Stimulated activated CD8-positive, alpha-beta memory T cell treated with anti-CD3 and anti-CD28 coated beads, Interleukin-4, amount 100 ng/mL, for 4 hours (primary cell): ENCODE measurements around the gene ALG14.
"Not testable (repeated sequence)": the region's sequence is repeated elsewhere in the genome, so short reads cannot be mapped to it uniquely, and the experiment has no call there.

Source experiments
- DNase-seq, 2 donors: peaks; one replicate each; pipeline ENCODE4 v3.0.0-alpha.2; 2020; ENCODE audit warnings: low read depth in 2 of 2, low spot score in 1 of 2

The ALG14 gene

DNA sequence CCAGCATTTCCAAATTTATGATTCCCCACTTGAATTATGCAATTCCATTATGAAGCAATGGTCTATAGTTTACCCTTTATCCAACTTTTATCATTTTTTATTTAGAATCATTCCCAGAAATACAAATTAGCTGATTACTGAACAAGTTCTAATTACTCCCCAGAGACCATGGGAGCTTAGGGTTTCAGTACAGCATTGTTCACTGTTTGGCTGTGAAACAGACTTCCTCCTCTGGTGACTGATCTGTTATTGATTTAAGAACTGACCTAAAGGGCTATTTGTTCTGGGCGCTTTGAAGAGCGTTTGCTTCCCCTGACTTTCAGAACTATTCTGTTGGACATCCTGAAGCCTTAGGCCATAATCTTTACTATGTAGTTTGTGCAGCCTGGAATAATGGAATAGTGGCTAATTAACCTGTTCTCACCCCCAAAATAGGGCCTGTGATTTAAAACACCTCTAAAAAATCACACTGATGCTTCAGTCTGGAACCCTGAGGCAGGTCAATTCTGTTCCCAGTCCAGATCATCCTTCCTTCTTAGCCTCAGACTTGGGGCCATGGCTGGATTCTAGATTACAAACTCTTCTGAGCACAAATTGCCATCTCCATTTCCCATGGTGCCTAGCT, 58.7 kb downstream of the ALG14 start:
- no peak for DNase-seq

DNA sequence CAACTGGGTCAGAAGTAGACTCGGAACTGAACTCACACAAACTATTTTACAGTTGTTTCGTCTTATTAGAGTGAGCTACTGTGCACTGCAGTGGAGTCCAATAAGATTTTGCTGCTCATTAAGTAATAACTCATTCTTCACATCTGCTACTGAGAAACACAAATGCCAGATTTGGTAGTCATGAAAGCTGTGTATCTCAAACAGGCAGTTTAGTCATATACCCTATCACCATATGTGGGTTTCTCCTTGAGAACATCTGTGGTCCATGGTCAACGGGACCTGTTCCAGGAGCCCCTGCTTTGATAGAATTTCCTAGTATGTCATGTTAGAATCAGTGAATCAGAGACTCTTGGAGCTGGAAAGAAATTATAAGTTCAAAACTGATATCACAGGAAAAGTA, 60.4 kb downstream of the ALG14 start:
- no peak for DNase-seq

DNA sequence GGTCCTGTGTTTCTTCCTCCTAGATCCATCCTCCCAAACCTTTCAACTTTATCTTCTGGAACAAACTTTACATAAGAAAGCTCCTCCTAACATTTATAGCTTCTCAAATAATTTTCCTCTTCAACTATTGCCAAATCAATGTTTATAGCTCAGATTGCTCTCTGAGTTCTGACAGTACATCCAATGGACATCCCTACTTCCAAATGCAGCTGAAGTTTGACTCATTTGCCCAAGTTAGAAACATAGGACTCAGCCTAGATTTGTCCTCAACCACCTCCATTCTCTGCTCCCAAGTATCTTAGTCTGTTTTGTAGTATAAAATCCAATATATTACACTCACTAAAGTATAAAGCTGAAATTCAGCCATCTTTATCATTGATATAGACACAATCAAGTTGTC, 62.6 kb downstream of the ALG14 start:
- DNase-seq: no peak

DNA sequence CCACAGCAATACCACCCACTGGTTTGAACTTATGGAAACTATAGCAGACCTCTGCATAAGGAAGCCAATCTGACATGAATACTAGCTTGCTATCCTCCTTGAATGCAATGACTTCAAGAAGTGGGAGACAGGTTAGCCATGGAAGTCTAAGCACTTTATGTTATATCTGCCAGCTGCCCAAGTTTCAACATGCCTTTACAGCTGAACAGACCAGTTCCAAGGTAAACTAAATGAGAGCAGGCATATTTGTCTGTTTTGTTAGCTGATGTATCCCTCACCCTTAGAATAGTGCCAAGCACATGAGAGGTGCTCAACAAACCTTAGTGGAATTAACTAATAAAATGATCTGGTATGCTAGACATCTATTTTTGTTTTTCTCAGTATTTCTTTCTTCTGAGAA, 65.1 kb downstream of the ALG14 start:
- no peak for DNase-seq

DNA sequence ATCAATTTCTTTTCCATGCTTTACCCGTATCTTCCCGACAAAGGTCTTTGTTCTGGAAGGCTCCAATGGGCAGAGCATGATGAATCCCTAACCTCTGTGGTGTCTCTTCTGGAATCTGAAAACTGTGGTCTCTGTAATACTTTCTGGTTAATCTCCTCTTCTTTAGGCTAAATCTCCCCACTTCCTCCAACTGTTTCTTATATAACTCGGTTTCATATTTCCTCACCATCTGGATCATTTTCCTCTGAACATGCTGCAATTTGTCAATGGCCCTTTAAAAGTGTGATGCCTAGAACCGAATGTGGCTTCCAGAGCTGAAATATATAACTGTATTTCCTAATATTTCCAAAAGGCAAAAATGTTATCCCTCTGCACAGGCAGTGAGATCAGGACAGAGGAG, 66.1 kb downstream of the ALG14 start:
- no peak for DNase-seq

DNA sequence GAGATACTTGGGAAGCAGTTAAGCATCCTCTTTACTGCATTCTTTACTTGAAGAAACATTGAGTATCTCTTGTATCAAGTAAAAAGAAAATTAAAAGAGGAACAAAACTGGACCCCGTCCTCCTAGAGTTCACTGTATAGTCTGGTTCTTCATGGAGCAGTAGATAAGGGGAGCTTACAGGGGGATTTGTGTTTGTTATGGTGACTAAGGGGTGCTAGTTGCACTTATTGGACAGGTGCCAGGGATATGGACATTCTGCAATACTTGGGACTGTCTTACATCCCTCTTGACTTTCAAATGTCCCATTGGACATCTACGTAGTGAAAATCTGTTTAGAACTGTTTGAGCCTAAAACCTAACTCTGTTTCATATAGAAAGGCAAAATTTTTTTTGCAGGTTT, 67.2 kb downstream of the ALG14 start:
- no peak for DNase-seq

DNA sequence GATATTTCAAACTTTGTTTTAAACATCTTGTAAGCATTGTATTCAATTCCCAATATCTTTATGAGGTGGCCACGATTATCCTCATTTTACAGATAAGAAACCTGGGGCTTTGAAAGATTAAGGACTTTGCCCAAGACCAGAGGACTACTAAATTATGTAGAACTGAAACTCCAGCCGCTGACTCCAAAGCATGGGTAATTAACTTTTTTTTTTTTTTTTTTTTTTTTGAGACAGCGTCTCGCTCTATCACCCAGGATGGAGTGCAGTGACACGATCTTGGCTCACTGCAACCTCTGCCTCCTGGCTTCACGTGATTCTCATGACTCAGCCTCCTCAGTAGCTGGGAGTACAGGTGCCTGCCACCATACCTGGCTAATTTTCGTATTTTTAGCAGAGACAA, 68.7 kb downstream of the ALG14 start:
- DNase-seq: no peak

DNA sequence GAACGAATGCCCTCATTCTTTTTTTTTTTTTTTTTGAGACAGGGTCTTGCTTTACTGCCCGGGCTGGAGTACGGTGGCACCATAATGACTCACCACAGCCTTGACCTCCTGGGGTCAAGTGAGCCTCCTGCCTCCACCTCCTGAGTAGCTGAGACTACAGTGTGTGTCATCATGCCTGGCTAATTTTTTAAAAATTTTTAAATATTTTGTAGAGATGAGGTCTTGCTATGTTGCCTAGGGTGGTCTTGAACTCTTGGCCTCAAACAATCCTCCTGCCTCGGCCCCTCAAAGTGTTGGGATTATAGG, 69.4 kb downstream of the ALG14 start:
- DNase-seq: no peak

DNA sequence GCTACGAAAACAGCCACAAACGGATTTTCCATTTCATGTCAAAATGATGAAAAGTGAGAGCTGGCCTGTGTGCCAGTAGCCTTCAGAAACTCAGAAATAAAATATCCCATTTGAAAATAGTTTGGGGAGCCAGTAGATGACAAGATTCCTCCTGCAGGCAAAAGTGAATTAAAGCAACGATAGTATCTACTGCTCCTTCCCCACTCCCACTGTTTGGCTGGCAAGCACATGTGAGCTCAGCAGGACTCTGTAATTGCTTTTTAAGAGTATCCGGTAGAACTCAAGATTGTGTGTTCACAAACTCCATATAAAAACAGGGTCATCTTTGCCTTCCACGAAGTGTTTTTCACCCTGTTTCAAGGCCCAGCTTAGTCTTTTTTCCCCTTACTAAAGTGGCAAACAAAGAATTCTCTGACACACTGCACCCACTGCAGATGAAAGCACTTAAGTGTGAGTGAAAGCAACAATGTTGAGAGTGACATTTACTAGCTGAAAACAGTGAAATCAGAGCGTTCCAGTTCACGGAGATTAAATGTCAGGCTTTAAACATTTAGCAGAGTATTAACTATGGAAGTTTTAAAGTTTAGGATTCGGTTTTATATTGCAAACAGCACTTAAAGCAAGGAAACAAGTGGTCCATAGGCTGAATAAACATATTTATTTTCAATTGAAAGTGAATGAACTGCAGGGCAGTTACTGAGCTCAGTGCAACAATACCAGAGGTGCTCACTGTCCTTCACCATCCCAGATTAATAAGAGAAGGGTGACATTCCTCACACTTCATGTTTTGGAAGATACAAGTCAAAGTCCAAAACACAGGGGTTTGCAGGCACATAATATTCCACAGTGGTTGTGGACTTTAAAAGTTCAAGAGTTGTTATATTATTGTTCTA, 70.0 kb downstream of the ALG14 start:
- no peak for DNase-seq

DNA sequence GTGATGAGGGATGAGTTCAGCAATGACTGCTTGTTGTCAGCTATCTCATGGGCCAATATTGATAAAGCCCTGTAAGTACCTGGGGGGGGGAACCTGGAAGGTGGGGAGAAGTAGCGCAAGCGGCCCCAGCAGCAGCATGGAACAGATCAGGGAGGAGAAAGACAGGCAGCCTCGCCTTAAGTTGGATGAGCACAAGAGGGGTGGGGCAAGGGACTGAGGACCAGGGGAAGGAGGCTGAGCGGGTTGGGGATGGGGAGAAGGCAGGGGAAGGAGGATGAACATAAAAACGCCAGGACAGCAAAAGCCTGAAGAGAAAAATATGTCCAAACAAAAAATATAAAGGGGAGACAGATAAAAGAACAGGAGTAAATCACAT, 70.6 kb downstream of the ALG14 start:
- no peak for DNase-seq

DNA sequence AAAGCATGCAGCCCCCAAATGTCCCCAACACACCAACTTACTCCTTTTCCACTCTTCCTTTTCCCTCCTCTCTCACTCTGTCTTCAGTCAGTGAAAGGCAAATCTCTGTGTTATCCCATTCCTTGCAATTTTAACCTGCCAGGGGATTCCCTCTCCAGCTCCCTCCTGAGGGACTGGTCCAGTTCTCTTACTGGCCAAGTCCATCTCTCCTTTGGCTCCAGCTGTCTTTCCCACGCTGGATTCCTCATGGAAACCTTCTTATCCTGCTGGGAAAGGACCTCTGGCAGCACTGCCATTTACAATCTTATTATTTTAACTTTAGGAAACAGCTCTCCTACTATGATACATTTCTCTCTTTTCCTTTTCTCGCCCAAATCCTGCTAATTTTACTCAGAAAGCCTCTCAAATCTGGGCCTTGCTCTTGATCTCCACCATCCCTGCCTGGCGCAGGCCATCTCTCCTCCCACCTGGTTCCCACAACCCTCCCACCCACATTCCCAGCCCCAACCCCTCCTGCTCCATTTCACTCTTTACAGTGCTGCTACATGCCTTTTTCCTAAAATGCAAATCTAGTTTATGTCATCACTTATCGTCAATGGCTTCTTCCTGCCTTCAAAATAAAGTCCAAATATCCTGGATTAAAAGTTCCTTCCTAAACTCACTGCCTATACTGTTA, 73.2 kb downstream of the ALG14 start:
- DNase-seq: no peak

DNA sequence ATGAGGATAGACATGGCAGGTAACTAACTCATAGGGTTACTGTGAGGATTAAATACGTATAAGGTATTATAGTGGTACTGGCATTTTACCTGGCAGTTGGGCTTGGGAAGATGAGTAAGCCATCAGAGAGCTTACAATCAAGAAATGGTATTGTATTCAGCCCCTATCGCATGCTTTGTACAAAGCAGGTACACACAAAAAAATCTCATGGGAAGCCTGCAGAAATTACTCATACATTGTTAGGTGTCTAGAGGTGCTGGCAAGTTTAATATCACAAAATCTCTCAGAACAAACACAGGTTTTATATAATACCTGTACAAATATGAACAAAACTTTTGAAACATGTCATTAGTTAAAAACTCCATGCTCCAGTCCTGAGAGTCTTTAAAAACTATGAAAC, 74.0 kb downstream of the ALG14 start:
- DNase-seq: no peak

DNA sequence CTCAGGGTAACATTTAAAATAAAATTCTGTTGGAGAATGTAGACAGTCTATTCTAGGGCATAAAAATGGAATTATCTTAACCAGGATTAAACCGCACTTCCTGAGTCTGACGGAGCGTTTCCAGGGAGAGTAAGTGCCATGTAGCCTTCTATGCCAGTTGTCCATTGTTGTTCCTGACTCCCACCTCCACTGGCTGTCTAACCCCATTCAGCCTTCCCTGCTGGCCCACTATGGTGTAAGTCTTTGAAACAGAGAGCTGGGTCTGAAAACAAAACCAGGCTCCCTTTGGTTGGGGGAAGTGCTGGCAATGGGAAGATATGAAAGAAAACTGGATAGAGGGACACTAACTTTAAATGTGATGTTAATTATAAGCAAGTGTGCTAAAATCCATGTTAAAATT, 74.6 kb downstream of the ALG14 start:
- no peak for DNase-seq

DNA sequence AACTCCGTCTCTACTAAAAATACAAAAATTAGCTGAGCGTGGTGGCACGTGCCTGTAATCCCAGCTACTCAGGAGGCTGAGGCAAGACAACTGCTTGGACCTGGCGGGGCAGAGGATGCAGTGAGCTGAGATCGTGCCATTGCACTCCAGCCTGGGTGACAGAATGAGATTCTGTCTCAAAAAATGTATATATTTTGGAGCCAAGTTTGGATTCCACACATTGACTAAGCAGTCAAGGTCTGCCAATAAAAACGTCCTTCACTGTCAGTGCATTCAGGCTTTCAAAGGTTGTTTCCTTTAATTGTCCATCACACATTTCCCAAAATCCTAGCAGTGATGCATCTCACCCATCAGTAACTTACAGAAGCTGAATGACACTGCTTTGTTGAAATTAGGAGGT, 77.2 kb downstream of the ALG14 start:
- not testable (repeated sequence) for DNase-seq

DNA sequence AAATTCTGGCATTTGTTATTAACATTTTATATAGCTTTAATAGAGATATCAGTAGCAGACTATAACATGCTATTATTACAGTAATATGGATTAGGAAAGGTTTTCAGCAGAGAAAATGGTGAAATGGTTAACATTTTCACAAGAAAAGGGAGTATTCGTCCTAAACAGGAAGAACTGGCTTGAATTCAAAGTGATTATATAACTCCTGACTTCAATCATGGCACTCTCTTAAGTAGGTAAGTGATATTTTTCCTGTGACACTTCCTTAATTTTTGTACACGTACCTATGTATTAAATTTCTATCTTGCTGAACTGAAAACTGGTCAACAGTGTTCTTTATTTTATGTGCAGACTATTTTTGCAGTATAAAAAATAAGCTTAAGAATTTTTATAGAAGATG, 77.9 kb downstream of the ALG14 start:
- no peak for DNase-seq

DNA sequence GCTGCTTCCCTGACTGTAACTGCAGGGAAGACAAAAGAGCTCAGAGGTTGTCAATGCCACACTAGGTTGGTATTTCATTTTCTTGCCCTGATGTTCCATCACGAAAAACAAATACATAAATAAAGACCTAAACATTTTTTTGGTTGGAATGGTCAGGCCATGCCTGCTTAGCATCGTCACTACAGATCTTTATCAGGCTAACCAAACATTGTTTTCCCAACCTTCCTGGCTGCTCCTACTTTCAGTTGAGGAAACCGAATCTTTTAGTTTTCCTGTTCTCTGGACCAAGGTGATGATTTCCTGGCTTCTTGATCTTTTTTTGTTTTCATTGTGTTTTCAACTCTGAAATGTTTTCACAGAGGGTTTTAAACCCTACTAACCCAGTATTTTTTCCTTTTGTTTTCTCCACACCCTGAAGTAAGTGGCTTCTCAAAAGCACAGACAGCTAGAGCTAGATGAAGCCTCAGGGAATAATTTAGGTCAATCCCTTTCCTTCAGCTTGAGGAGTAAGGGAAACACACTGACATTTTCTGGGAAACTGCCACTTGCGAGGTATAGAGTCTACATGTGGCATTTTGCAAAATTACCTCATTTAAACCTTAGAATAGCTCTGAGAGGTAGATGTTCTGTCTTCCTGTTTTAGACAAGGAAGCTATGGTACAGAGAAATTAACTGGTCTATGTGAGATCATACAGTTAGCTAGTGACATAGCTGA, 78.7 kb downstream of the ALG14 start:
- no peak for DNase-seq

DNA sequence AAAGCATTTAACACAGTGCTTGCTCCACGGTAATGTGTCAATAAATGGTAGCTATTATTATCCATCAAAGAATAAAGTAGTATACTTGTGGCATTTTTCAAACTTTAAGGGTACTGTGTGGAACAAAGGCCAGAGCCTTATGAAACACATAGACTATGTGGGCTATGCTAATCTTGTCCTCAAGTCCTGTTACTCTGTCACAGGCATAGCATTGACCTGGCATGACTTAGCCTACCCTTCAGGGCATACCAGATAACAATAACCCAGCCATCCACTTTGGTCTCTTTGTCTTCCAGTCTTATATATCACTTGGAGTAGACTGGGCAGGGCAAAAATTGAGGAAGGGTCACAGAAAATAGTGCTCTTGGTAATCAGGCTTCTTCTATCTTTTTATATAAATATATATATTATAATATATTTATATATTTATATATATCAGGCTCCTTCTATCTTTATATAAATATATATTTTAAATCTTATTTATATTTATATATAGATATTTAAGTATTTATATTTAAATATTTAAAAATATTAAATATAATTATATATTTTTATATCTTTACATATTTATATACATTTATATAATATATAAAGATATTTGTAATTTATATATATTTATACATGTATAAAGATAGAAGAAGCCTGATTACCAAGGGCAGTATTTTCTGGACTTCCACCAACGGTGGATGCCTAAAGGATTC, 79.7 kb downstream of the ALG14 start:
- DNase-seq: no peak

DNA sequence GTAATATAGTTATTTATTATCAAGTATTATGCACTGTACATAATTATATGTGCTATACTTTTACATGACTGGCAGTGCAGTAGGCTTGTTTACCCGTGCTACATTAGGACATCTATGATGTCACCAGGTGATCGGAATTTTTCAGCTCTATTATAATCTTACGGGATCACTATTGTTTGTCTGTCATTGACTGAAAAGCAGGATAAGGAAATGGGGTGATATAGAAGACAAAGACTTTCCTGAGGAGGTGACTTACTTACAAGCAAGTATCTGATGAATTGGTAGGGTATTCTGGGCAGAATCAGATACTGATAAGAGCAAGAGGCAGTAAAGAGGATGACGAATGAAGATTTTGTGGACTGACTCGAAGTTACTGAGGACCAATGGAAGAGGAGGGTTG, 80.6 kb downstream of the ALG14 start:
- DNase-seq: no peak

DNA sequence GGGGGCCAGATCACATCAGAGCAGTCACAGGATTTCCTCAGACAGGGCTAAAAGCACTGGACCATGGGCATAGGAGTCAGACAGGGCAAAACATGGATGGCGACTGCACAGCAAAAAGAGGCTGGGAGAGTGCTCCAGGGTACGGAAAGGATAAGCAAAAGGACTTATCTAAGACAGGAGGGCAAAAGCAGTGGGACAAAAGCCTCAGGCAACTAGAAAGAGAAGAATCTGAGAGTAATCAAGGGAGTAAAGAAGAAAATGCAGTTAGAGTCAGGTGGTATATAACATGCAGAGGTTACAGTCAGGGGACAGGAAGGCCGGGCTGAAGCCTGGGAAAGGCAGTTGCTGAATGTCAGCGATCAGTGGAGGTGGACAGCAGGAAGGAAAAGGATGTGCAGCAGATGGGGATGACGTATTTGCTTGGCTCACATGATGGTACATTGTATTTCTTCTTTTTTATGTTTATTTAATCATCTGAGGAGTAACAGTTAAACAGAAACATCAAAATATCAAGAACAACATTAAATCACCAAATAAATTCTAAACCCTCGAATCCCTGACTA, 82.8 kb downstream of the ALG14 start:
- no peak for DNase-seq

DNA sequence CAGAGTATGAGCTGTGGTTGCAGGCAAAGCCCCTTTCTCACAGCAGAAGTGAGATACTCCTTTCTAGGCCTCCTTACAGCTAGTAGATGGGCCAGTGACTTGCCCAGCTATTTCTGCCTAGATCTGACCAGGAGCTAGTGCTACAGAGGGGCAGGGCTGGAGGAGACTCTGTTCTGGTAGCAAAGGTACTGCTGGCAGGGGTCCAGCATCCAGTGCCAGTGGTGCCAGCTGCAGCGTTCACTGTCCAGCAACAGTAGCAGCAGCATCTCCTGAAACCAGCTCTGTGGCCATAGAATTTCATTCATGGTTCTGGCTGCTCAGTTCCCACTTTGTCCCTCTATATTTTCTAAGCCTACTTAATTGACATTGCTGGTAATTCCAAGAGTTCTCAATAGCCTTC, 83.4 kb downstream of the ALG14 start:
- no peak for DNase-seq

DNA sequence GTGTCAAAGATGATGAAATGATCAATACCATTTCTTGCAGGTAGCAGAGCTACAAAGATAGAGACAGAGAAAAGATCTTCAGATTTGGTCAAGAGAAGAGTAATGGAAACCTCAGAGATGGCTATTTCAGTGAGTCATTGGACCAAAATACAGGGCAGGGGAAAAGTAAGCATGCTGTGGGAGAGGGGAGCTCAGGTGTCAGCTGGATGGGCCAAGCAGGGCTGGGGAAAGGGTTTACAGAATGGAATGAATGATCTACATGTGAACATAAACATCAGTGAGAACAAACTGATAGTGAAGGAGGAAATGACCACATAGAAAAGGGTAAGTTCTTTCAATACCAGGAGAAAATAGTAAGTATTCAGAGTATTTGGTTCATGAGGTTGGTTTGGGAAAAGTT, 84.4 kb downstream of the ALG14 start:
- DNase-seq: no peak
